ENCODE results near the gene KLF15.
A peak's percentile ranks its signal among the peaks of the same experiment; 100 is the strongest.

KLF15 gene

DNA sequence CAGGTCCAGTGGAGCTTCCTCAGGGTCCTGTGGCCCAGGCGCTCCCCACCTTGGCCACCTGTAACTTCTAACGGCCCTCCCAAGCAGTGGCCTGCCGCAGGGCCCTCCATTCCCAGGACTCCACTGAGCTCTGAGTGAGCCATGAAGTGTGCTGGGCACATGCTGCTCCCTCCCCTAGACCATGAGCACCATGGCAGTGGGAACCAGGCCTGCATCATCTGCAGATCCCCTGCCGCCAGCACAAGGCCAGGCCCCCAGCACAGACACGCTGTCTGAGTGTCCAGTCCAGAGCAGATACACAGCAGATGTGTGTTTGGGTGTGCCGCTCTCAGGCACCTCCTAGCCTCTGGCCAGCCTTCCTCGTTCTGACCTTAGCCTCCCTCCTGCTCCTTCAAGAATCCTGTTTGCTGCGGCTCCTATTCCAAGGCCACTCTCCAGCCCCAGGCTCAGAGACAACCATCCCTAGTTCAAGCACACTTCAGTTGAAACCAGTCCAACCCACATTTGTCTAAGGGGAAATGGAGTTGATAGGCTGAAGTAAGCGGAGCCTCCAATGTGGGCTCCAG is 7.0 kb upstream of the KLF15 start:
- TF ChIP-seq ZIC2 (tag by site-specific recombination; IDR thresholded peaks at IDR 0.05) (no peak), KLF8 (tag by site-specific recombination; IDR thresholded peaks at IDR 0.05) (no peak), ZNF223 (tag by site-specific recombination; IDR thresholded peaks at IDR 0.05) (no peak), ZNF791 (tag by site-specific recombination; IDR thresholded peaks at IDR 0.05) (no peak), ZNF600 (tag by site-specific recombination; IDR thresholded peaks at IDR 0.05) (no peak), ZNF202 (tag by site-specific recombination; IDR thresholded peaks at IDR 0.05; ENCODE audit: borderline replicate concordance) (no peak), ZNF544 (tag by site-specific recombination; IDR thresholded peaks at IDR 0.05) (no peak), ZBTB1 (tag by site-specific recombination; IDR thresholded peaks at IDR 0.05) (no peak), KLF7 (tag by site-specific recombination; IDR thresholded peaks at IDR 0.05; ENCODE audit: borderline replicate concordance) (no peak)
- TF ChIP-seq, protein P1, sequence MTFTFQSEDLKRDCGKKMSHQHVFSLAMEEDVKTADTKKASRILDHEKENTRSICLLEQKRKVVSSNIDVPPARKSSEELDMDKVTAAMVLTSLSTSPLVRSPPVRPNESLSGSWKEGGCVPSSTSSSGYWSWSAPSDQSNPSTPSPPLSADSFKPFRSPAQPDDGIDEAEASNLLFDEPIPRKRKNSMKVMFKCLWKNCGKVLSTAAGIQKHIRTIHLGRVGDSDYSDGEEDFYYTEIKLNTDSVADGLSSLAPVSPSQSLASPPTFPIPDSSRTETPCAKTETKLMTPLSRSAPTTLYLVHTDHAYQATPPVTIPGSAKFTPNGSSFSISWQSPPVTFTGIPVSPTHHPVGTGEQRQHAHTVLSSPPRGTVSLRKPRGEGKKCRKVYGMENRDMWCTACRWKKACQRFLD (tag by site-specific recombination; IDR thresholded peaks at IDR 0.05) = no peak
- TF ChIP-seq, protein P2, sequence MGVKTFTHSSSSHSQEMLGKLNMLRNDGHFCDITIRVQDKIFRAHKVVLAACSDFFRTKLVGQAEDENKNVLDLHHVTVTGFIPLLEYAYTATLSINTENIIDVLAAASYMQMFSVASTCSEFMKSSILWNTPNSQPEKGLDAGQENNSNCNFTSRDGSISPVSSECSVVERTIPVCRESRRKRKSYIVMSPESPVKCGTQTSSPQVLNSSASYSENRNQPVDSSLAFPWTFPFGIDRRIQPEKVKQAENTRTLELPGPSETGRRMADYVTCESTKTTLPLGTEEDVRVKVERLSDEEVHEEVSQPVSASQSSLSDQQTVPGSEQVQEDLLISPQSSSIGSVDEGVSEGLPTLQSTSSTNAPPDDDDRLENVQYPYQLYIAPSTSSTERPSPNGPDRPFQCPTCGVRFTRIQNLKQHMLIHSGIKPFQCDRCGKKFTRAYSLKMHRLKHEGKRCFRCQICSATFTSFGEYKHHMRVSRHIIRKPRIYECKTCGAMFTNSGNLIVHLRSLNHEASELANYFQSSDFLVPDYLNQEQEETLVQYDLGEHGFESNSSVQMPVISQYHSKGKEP (tag by site-specific recombination; IDR thresholded peaks at IDR 0.05) = no peak
- TF ChIP-seq, protein P3, sequence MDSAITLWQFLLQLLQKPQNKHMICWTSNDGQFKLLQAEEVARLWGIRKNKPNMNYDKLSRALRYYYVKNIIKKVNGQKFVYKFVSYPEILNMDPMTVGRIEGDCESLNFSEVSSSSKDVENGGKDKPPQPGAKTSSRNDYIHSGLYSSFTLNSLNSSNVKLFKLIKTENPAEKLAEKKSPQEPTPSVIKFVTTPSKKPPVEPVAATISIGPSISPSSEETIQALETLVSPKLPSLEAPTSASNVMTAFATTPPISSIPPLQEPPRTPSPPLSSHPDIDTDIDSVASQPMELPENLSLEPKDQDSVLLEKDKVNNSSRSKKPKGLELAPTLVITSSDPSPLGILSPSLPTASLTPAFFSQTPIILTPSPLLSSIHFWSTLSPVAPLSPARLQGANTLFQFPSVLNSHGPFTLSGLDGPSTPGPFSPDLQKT (IDR thresholded peaks at IDR 0.05; ENCODE audit: borderline replicate concordance, low read depth, low read length) = no peak
- CTCF ChIA-PET = no interaction called here
- POLR2A ChIA-PET = interaction anchor here (1.2 kb wide), 1 partner anchor 16 kb away, joined by 3 read pairs; no protein-coding TSS in a partner anchor
- Histone ChIP-seq H3K4me3 (ENCODE audit: low read depth, low read length) (no peak overlapping the region), H3K36me3 (ENCODE audit: control insufficient read depth in 2 of 2, insufficient read depth in 1 of 2, low read length in 2 of 2) (no peaks in the 10 kb centered on the region), H3K9me3 (ENCODE audit: control insufficient read depth, insufficient read depth, low read depth, low read length) (no peaks in the 10 kb centered on the region), H3K4me1 (ENCODE audit: control insufficient read depth, insufficient read depth, low read length) (no peaks in the 10 kb centered on the region), H3K27ac (ENCODE audit: extremely low read depth, low read depth, low read length) (no peak overlapping the region)

DNA sequence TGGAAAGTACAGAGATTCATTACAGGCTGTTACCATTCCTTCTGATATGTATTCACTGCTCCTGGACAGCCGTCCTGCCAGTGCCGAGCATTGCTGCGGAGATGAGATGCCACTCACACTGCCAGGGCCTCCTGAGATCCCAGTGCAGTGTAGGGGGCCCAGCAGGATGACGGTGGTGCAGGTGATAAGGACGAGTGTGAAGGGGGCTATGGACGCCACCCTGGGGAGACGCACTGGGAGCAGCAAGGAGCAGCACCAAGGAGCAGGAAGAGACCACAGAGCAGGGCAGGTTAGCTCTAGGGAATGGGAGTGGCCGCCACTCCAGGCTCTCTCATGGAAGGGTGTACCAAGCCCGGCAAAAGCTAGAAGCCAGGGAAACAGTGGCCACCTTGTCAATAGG is 4.0 kb upstream of the KLF15 start:
- Histone ChIP-seq H3K27ac (ENCODE audit: extremely low read depth, low read depth, low read length) (no peak overlapping the region), H3K4me3 (ENCODE audit: low read depth, low read length) (no peak overlapping the region), H3K9me3 (ENCODE audit: control insufficient read depth, insufficient read depth, low read depth, low read length) (no peaks in the 10 kb centered on the region), H3K4me1 (ENCODE audit: control insufficient read depth, insufficient read depth, low read length) (no peaks in the 10 kb centered on the region; the same call in 1 of the 2 replicates), H3K36me3 (ENCODE audit: control insufficient read depth in 2 of 2, insufficient read depth in 1 of 2, low read length in 2 of 2) (no peaks in the 10 kb centered on the region)
- peak; percentile 31; the same call in 1 of the 2 replicates for TF ChIP-seq ZIC2 (tag by site-specific recombination; IDR thresholded peaks at IDR 0.05)
- TF ChIP-seq ZNF132 (tag by site-specific recombination; IDR thresholded peaks at IDR 0.05; ENCODE audit: borderline replicate concordance) = no peak
- ChIA-PET POLR2A (no interaction called here), CTCF (interaction anchor here (0.7 kb wide), 1 partner anchor 1707 kb away, joined by 4 read pairs; no protein-coding TSS in a partner anchor)

DNA sequence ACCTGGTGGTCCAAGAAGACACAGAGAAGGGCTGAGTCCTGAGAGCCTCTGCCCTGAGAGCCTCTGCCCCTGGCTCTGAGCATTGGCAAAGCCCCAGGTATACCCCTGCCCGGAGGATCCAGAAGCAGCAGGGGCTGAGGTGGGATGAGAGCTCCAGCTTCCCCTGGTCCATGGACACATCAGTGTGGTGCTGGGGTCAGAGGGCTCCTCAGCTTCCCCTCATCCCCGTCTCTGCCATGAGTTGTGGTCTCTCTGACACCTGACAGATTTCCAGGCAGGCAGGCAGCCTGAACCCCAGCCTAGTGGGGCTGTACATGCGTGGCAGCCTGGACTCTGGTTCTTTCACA is 3.5 kb upstream of the KLF15 start:
- Histone ChIP-seq H3K9me3 (ENCODE audit: control insufficient read depth, insufficient read depth, low read depth, low read length) (no peaks in the 10 kb centered on the region), H3K27ac (ENCODE audit: extremely low read depth, low read depth, low read length) (no peak overlapping the region), H3K4me1 (ENCODE audit: control insufficient read depth, insufficient read depth, low read length) (no peaks in the 10 kb centered on the region; the same call in 1 of the 2 replicates), H3K4me3 (ENCODE audit: low read depth, low read length) (no peak overlapping the region), H3K36me3 (ENCODE audit: control insufficient read depth in 2 of 2, insufficient read depth in 1 of 2, low read length in 2 of 2) (no peaks in the 10 kb centered on the region)
- CTCF ChIA-PET = no interaction called here
- POLR2A ChIA-PET = no interaction called here
- TF ChIP-seq SP7 (tag by site-specific recombination; IDR thresholded peaks at IDR 0.05) (no peak), ZNF114 (tag by site-specific recombination; IDR thresholded peaks at IDR 0.05) (no peak), ZNF776 (tag by site-specific recombination; IDR thresholded peaks at IDR 0.05; ENCODE audit: borderline replicate concordance) (no peak), ZNF354C (tag by site-specific recombination; IDR thresholded peaks at IDR 0.05; ENCODE audit: borderline replicate concordance, low read depth) (no peak), GLIS1 (tag by site-specific recombination; IDR thresholded peaks at IDR 0.05) (no peak), RBAK (tag by site-specific recombination; IDR thresholded peaks at IDR 0.05) (no peak), SP2 (tag by site-specific recombination; IDR thresholded peaks at IDR 0.05) (no peak), ZFHX2 (tag by site-specific recombination; conservative IDR thresholded peaks at IDR 0.05) (no peak), SCRT1 (tag by site-specific recombination; IDR thresholded peaks at IDR 0.05; ENCODE audit: borderline replicate concordance) (no peak), ZNF324 (tag by site-specific recombination; IDR thresholded peaks at IDR 0.05) (no peak), OVOL3 (tag by site-specific recombination; IDR thresholded peaks at IDR 0.05) (no peak), ZNF202 (tag by site-specific recombination; IDR thresholded peaks at IDR 0.05; ENCODE audit: borderline replicate concordance) (no peak)
- TF ChIP-seq, protein P4, sequence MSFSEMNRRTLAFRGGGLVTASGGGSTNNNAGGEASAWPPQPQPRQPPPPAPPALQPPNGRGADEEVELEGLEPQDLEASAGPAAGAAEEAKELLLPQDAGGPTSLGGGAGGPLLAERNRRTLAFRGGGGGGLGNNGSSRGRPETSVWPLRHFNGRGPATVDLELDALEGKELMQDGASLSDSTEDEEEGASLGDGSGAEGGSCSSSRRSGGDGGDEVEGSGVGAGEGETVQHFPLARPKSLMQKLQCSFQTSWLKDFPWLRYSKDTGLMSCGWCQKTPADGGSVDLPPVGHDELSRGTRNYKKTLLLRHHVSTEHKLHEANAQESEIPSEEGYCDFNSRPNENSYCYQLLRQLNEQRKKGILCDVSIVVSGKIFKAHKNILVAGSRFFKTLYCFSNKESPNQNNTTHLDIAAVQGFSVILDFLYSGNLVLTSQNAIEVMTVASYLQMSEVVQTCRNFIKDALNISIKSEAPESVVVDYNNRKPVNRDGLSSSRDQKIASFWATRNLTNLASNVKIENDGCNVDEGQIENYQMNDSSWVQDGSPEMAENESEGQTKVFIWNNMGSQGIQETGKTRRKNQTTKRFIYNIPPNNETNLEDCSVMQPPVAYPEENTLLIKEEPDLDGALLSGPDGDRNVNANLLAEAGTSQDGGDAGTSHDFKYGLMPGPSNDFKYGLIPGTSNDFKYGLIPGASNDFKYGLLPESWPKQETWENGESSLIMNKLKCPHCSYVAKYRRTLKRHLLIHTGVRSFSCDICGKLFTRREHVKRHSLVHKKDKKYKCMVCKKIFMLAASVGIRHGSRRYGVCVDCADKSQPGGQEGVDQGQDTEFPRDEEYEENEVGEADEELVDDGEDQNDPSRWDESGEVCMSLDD (tag by site-specific recombination; IDR thresholded peaks at IDR 0.05) = no peak
- TF ChIP-seq, protein P1 (tag by site-specific recombination; IDR thresholded peaks at IDR 0.05) = no peak
